Endothelial cell of umbilical vein (primary cell): ENCODE results near the gene BMERB1. TPM values are rescaled to one million over a fixed set of nuclear protein-coding genes. Genes with fewer than 3 reads are reported as not detected.

Experiments used
- BruUV-seq: library from RNA; stranded (reverse); fragments of 400-500 nt; replicated peaks from 2 replicates; lab custom pipeline; 2021; lab: Mats Ljungman, UMichigan
- CTCF ChIA-PET: fragments of 300-600, 350-600 bp; sonication (Branson Sonifier 250); formaldehyde crosslinking; loops from one replicate; lab custom pipeline; 2021; ENCODE audit warnings: antibody characterized with exemption, inconsistent platforms; lab: Charles Lee
- POLR2A ChIA-PET: fragments of 300-600, 350-600 bp; sonication (Branson Sonifier 250); formaldehyde crosslinking; loops from one replicate; lab custom pipeline; 2021; ENCODE audit warnings: antibody characterized with exemption, inconsistent platforms; lab: Charles Lee
- DNase-seq: peaks from one replicate; pipeline ENCODE4 v3.0.0-alpha.2; 2011; ENCODE audit warnings: low read depth, low spot score
- FAIRE-seq: peaks from 2 replicates; lab custom pipeline; 2011; peaks lifted over from hg19 to GRCh38; lab: Jason Lieb, UNC
- H2AFZ ChIP-seq: 2 replicates; pipeline ENCODE4 v1.6.0; 2012; ENCODE audit warnings: low read depth, low read length, control low read depth, inconsistent platforms
- H3K27ac ChIP-seq: 2 replicates; pipeline ENCODE4 v1.5.1; 2011; ENCODE audit warnings: low read depth, mild to moderate bottlenecking, control low read depth, low read length, moderate library complexity; ENCODE audit not compliant: insufficient read depth
- H3K27me3 ChIP-seq, 2 experiments: 2 replicates each; pipeline versions ENCODE4 v1.6.0 to v1.6.1; 2011; ENCODE audit warnings: low read length in 2 of 2, mixed read lengths in 1 of 2; ENCODE audit not compliant: control insufficient read depth in 2 of 2, insufficient read depth in 2 of 2
- H3K36me3 ChIP-seq, 2 experiments: 2 replicates in 1 of 2; 3 replicates in 1 of 2; pipeline ENCODE4 v1.5.1; 2011; ENCODE audit warnings: low read length in 2 of 2, mild to moderate bottlenecking in 1 of 2, moderate library complexity in 1 of 2; ENCODE audit not compliant: control insufficient read depth in 2 of 2, insufficient read depth in 2 of 2; ENCODE audit errors: extremely low read depth in 1 of 2
- H3K4me1 ChIP-seq: 3 replicates; pipeline ENCODE4 v1.5.1; 2011; ENCODE audit warnings: mild to moderate bottlenecking, low read length; ENCODE audit not compliant: control insufficient read depth, insufficient read depth; ENCODE audit errors: extremely low read depth
- H3K4me2 ChIP-seq: 2 replicates; pipeline ENCODE4 v1.6.1; 2011; ENCODE audit warnings: low read length, control low read depth, mixed read lengths; ENCODE audit not compliant: insufficient read depth
- H3K4me3 ChIP-seq, 3 experiments: fragments of 200-600 bp in 1 of 3; sonication (generic), shearing (Covaris generic) in 1 of 3; replicated peaks in 1 of 3; 2 replicates each; pipeline ENCODE4 v1.5.1; 2011 to 2016; ENCODE audit warnings: control low read depth in 3 of 3, low read length in 3 of 3, mild to moderate bottlenecking in 2 of 3, inconsistent platforms in 1 of 3, low read depth in 1 of 3, moderate library complexity in 1 of 3; ENCODE audit not compliant: insufficient read depth in 1 of 3
- H3K79me2 ChIP-seq: 2 replicates; pipeline ENCODE4 v1.6.0; 2012; ENCODE audit warnings: low read length, inconsistent platforms; ENCODE audit not compliant: control insufficient read depth, insufficient read depth
- H3K9ac ChIP-seq: replicated peaks from 2 replicates; pipeline ENCODE3; 2011; ENCODE audit warnings: low read length, control low read depth; ENCODE audit not compliant: insufficient read depth; ENCODE audit errors: extremely low read depth
- H3K9me1 ChIP-seq: replicated peaks from 3 replicates; pipeline ENCODE4 v1.6.0; 2011; ENCODE audit warnings: mild to moderate bottlenecking, low read length; ENCODE audit not compliant: control insufficient read depth, insufficient read depth; ENCODE audit errors: extremely low read depth
- H3K9me3 ChIP-seq: replicated peaks from 2 replicates; pipeline ENCODE4 v1.5.1; 2012; ENCODE audit warnings: low read length, inconsistent platforms; ENCODE audit not compliant: control insufficient read depth, insufficient read depth
- H4K20me1 ChIP-seq: replicated peaks from 2 replicates; pipeline ENCODE3; 2011; ENCODE audit warnings: mild to moderate bottlenecking, low read length; ENCODE audit not compliant: control insufficient read depth, insufficient read depth; ENCODE audit errors: extremely low read depth
- EZH2 ChIP-seq: IDR thresholded peaks from 2 replicates; pipeline ENCODE4 v1.6.1; 2012; ENCODE audit warnings: borderline replicate concordance, low read depth, mild to moderate bottlenecking, moderate library complexity, low read length, inconsistent platforms; ENCODE audit not compliant: severe bottlenecking
- FOS ChIP-seq: IDR thresholded peaks from 2 replicates; pipeline ENCODE4 v1.6.1; 2011; ENCODE audit warnings: mild to moderate bottlenecking, low read length, moderate library complexity, borderline replicate concordance; ENCODE audit not compliant: insufficient read depth
- GATA2 ChIP-seq: IDR thresholded peaks from 2 replicates; pipeline ENCODE4 v1.7.0; 2011; ENCODE audit warnings: low read depth, mild to moderate bottlenecking, moderate library complexity, mixed read lengths, low read length; ENCODE audit not compliant: insufficient read length, insufficient read depth
- JUN ChIP-seq: IDR thresholded peaks from 2 replicates; pipeline ENCODE4 v1.6.1; 2011; ENCODE audit warnings: borderline replicate concordance, low read depth; ENCODE audit not compliant: insufficient read length, insufficient read depth
- MYC ChIP-seq: IDR thresholded peaks from one replicate; pipeline ENCODE4 v1.6.1; 2011; ENCODE audit warnings: mild to moderate bottlenecking, low read depth, low read length
- POLR2A ChIP-seq: IDR thresholded peaks from 2 replicates; pipeline ENCODE4 v1.6.1; 2012; ENCODE audit warnings: low read depth, mild to moderate bottlenecking, control low read depth, low read length
- POLR2AphosphoS5 ChIP-seq: IDR thresholded peaks from 2 replicates; pipeline ENCODE4 v1.6.1; 2012; ENCODE audit warnings: low read depth, mild to moderate bottlenecking, control low read depth, low read length, moderate library complexity; ENCODE audit not compliant: insufficient read depth
- dilution Hi-C: fragments of 300-500 bp; cut with MboI; formaldehyde crosslinking; loops from one replicate; pipeline ENCODE4 v1.15.0; 2019; ENCODE audit warnings: low sequenced_read_pairs; ENCODE audit not compliant: extremely low pct_ligation_motif_present
- intact Hi-C: fragments of 100-400 bp; cut with micrococcal nuclease; formaldehyde crosslinking; loops from one replicate; pipeline ENCODE4 v1.10.0; 2022
- polyA plus RNA-seq, 4 experiments: library from polyadenylated mRNA; depleted of rRNA in 3 of 4; stranded (reverse) in 3 of 4; unstranded in 1 of 4; fragments of >200 nt; gene quantifications; 2 replicates each; pipeline versions ENCODE4 v1.2.1 to v1.2.3, GENCODE V29; 2011 to 2012; ENCODE audit warnings: missing spikeins in 1 of 4
- total RNA-seq: library from RNA; stranded (reverse); gene quantifications from 2 replicates; pipeline ENCODE4 v1.2.3, GENCODE V29; 2021
- TF ChIP-seq, protein P1 (sequence below): IDR thresholded peaks from 2 replicates; pipeline ENCODE4 v1.6.1; 2011; ENCODE audit not compliant: insufficient read depth, insufficient read length
- TF ChIP-seq, protein P2 (sequence below), 2 donors: IDR thresholded peaks; 1 replicate in 1 of 2; 2 replicates in 1 of 2; pipeline ENCODE4 v1.5.1; 2011; ENCODE audit warnings: low read length in 2 of 2, mild to moderate bottlenecking in 2 of 2, moderate library complexity in 2 of 2, control low read depth in 1 of 2, inconsistent platforms in 1 of 2, low read depth in 1 of 2; ENCODE audit not compliant: insufficient read depth in 1 of 2; ENCODE audit errors: extremely low read depth in 1 of 2

The BMERB1 gene
- total and polyA plus RNA-seq, 2 donors (not counting 3 experiments of a cell fraction or from before 2014, with no cell fraction given) = 14.1 to 17.4 TPM

DNA sequence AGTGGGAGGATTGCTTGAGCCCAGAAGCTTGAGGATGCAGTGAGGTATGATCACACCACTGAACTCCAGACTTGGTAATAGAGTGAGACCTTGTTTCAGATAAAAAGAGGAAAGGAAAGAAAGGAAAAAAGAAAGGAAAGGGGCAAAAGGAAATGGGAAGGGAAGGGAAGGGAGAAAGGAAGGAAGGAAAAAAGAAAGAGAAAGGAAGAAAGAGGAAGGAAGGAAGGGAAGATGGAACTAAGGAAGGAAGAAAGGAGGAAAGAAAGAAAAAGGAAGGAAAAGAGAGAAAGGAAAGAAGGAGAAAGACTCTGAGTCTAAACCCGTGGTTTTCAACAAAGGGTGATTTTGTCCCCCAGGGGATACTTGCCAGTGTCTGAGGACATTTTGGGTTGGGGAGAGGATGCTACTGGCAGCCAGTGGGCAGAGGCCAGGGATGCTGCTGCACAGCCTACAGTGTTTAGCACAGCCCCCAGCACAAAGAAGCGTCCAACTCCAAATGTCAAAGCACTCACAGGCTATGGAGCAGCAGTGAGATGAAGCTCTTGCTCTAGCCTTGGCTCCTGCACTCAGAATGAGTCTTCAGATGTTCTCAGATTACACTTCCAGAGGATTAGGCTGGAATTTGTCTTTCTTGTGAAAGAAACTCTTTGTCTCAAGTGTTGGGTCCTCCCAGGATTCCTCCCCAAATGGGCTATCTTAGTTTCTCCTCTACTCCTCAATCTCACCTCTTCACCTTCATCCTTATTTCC, 64.2 kb downstream of the BMERB1 start:
- no peaks in the 10 kb centered on the region for H4K20me1 ChIP-seq
- intact Hi-C loops = no loop called here
- TF ChIP-seq EZH2 = no peak
- TF ChIP-seq MYC = no peak
- TF ChIP-seq, protein P1, sequence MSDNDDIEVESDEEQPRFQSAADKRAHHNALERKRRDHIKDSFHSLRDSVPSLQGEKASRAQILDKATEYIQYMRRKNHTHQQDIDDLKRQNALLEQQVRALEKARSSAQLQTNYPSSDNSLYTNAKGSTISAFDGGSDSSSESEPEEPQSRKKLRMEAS = no peak
- TF ChIP-seq GATA2 = no peak
- TF ChIP-seq POLR2AphosphoS5 = no peak
- TF ChIP-seq JUN = no peak
- TF ChIP-seq, protein P2, sequence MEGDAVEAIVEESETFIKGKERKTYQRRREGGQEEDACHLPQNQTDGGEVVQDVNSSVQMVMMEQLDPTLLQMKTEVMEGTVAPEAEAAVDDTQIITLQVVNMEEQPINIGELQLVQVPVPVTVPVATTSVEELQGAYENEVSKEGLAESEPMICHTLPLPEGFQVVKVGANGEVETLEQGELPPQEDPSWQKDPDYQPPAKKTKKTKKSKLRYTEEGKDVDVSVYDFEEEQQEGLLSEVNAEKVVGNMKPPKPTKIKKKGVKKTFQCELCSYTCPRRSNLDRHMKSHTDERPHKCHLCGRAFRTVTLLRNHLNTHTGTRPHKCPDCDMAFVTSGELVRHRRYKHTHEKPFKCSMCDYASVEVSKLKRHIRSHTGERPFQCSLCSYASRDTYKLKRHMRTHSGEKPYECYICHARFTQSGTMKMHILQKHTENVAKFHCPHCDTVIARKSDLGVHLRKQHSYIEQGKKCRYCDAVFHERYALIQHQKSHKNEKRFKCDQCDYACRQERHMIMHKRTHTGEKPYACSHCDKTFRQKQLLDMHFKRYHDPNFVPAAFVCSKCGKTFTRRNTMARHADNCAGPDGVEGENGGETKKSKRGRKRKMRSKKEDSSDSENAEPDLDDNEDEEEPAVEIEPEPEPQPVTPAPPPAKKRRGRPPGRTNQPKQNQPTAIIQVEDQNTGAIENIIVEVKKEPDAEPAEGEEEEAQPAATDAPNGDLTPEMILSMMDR (IDR thresholded peaks at IDR 0.05; ENCODE audit: extremely low read depth in 1 of 2, insufficient read depth in 1 of 2, low read depth in 1 of 2, low read length in 2 of 2) = no peak
- TF ChIP-seq POLR2A = no peak
- TF ChIP-seq FOS = no peak
- H3K9me3 ChIP-seq = no peaks in the 10 kb centered on the region
- H3K4me2 ChIP-seq = no peak overlapping the region
- dilution Hi-C loops = no loop called here
- no peak overlapping the region for H2AFZ ChIP-seq
- no peaks in the 10 kb centered on the region for H3K36me3 ChIP-seq
- peaks cover 18% of the 10 kb centered on the region for H3K4me1 ChIP-seq
- H3K27ac ChIP-seq = no peak overlapping the region
- no TSS peak for BruUV-seq
- FAIRE-seq (no peak), DNase-seq (no peak)
- ChIA-PET POLR2A (no interaction called here), CTCF (no interaction called here)
- H3K4me3 ChIP-seq = no peak overlapping the region
- no peak overlapping the region for H3K9ac ChIP-seq
- H3K9me1 ChIP-seq = no peaks in the 10 kb centered on the region
- H3K27me3 ChIP-seq = no peaks in the 10 kb centered on the region
- no peaks in the 10 kb centered on the region for H3K79me2 ChIP-seq
